Measurements from ENCODE around the gene SPIRE2. TPM values are rescaled to one million over a fixed set of nuclear protein-coding genes. Genes with fewer than 3 reads are reported as not detected.
A peak's percentile ranks its signal among the peaks of the same experiment; 100 is the strongest.

Gene SPIRE2
- total and polyA plus RNA-seq, 9 of the 15 experiments (the other 6 are each of a cell fraction or from before 2014, with no cell fraction given) = 0.70 to 7.5 (median 4.6) TPM

DNA sequence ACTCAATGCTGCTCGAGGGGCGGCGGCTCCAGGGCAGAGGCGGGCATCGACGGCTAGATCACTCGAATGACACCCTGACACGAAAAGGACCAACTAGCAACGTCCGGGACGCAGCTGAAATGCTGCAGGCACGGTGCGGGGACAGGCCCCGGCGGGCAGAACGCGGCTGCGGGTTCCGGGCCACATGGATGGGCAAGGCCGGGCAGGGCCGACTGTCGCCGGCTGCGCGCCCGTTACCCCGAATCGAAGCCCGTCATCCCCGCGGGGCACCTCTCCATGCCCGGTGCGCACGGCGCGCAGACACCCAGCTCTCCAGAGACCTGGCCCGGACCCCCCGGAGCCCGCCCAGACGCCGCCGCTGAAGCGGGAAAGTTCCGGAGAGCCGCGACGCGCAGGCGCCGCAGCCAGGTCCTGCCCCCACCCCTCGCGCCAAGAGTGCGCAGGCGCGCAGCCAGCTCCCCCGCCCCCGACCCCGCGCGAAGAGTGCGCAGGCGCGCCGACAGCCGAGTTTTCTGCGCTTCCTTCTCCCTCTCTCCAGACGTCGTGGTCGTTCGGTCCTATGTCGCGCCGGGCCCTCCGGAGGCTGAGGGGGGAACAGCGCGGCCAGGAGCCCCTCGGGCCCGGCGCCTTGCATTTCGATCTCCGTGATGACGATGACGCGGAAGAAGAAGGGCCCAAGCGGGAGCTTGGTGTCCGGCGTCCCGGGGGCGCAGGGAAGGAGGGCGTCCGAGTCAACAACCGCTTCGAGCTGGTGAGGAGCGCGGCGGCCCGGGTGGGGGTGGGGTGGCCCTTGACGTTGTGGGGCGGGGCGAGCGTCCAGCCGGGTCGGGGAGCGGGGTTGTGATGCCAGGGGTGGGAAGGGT, 45.1 kb downstream of the SPIRE2 start, which contains the start of gene TCF25 (continued):
- no peak for TF ChIP-seq U2AF1 (optimal IDR thresholded peaks at IDR 0.05; ENCODE audit: low read depth, low read length)
- TF ChIP-seq EP400 (IDR thresholded peaks at IDR 0.05) = peak; percentile 85
- TF ChIP-seq, protein P1, sequence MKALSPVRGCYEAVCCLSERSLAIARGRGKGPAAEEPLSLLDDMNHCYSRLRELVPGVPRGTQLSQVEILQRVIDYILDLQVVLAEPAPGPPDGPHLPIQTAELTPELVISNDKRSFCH (CRISPR knock-in tag; IDR thresholded peaks at IDR 0.05) = no peak
- TF ChIP-seq, protein P1 (tag; IDR thresholded peaks at IDR 0.05) = peak; percentile 82
- TF ChIP-seq, protein P2, sequence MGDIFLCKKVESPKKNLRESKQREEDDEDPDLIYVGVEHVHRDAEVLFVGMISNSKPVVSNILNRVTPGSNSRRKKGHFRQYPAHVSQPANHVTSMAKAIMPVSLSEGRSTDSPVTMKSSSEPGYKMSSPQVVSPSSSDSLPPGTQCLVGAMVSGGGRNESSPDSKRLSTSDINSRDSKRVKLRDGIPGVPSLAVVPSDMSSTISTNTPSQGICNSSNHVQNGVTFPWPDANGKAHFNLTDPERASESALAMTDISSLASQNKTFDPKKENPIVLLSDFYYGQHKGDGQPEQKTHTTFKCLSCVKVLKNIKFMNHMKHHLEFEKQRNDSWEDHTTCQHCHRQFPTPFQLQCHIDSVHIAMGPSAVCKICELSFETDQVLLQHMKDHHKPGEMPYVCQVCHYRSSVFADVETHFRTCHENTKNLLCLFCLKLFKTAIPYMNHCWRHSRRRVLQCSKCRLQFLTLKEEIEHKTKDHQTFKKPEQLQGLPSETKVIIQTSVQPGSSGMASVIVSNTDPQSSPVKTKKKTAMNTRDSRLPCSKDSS (IDR thresholded peaks at IDR 0.05; ENCODE audit: low read depth, partially characterized antibody) = no peak
- no peak for TF ChIP-seq CHD4 (IDR thresholded peaks at IDR 0.05; ENCODE audit: insufficient read depth, insufficient replicate concordance, low read depth, low read length, poor library complexity, severe bottlenecking)
- TF ChIP-seq, protein P3, sequence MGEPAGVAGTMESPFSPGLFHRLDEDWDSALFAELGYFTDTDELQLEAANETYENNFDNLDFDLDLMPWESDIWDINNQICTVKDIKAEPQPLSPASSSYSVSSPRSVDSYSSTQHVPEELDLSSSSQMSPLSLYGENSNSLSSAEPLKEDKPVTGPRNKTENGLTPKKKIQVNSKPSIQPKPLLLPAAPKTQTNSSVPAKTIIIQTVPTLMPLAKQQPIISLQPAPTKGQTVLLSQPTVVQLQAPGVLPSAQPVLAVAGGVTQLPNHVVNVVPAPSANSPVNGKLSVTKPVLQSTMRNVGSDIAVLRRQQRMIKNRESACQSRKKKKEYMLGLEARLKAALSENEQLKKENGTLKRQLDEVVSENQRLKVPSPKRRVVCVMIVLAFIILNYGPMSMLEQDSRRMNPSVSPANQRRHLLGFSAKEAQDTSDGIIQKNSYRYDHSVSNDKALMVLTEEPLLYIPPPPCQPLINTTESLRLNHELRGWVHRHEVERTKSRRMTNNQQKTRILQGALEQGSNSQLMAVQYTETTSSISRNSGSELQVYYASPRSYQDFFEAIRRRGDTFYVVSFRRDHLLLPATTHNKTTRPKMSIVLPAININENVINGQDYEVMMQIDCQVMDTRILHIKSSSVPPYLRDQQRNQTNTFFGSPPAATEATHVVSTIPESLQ (CRISPR knock-in tag; IDR thresholded peaks at IDR 0.05) = no peak
- TF ChIP-seq ZNF121 (CRISPR knock-in tag; conservative IDR thresholded peaks at IDR 0.05) = no peak
- TF ChIP-seq GTF2E2 (tag; IDR thresholded peaks at IDR 0.05) = peak; percentile 81; the same call in 1 of the 2 replicates
- TF ChIP-seq MAFG (tag; conservative IDR thresholded peaks at IDR 0.05) = no peak
- TF ChIP-seq HDAC2 (IDR thresholded peaks at IDR 0.05) = peak; percentile 43; the same call in 1 of the 2 replicates
- no peak for TF ChIP-seq RBM17 (IDR thresholded peaks at IDR 0.05; ENCODE audit: borderline replicate concordance, low read depth, low read length)
- TF ChIP-seq, protein P4, sequence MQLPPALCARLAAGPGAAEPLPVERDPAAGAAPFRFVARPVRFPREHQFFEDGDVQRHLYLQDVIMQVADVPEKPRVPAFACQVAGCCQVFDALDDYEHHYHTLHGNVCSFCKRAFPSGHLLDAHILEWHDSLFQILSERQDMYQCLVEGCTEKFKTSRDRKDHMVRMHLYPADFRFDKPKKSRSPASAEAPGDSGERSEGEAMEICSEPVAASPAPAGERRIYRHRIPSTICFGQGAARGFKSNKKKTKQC (CRISPR knock-in tag; IDR thresholded peaks at IDR 0.05) = peak; percentile 88
- TF ChIP-seq ZNF436 (CRISPR knock-in tag; IDR thresholded peaks at IDR 0.05) = no peak
- no peak for TF ChIP-seq CSDE1 (IDR thresholded peaks at IDR 0.05)
- no peak for TF ChIP-seq ZC3H4 (CRISPR knock-in tag; IDR thresholded peaks at IDR 0.05; ENCODE audit: borderline replicate concordance)
- no peak for TF ChIP-seq ZNF75A (CRISPR knock-in tag; IDR thresholded peaks at IDR 0.05)
- peak in 1 of 2 experiments; percentile 51; a peak in 2 of 4 replicates for TF ChIP-seq HDAC1 (IDR thresholded peaks at IDR 0.05)
- TF ChIP-seq POLR3A (IDR thresholded peaks at IDR 0.05; ENCODE audit: borderline replicate concordance, extremely low read depth, insufficient read depth, insufficient read length) = no peak
- TF ChIP-seq MCM2 (IDR thresholded peaks at IDR 0.05; ENCODE audit: low read depth) = no peak

Measured in K562 (cell line).